GM12872 (cell line): ENCODE measurements around the gene BIN1.

Experiments used
- CTCF ChIP-seq: IDR thresholded peaks from 3 replicates; pipeline ENCODE4 v1.5.1; 2011; ENCODE audit warnings: low read depth, mild to moderate bottlenecking, low read length, moderate library complexity; ENCODE audit not compliant: insufficient read depth

The BIN1 gene

GRCh38 chr2:127065299-127065939 is 41.5 kb downstream of the BIN1 start:
- no peak for TF ChIP-seq CTCF

- TF ChIP-seq CTCF: no peak
Measured at GRCh38 chr2:127064642-127065250, 42.2 kb downstream of the BIN1 start.

DNA sequence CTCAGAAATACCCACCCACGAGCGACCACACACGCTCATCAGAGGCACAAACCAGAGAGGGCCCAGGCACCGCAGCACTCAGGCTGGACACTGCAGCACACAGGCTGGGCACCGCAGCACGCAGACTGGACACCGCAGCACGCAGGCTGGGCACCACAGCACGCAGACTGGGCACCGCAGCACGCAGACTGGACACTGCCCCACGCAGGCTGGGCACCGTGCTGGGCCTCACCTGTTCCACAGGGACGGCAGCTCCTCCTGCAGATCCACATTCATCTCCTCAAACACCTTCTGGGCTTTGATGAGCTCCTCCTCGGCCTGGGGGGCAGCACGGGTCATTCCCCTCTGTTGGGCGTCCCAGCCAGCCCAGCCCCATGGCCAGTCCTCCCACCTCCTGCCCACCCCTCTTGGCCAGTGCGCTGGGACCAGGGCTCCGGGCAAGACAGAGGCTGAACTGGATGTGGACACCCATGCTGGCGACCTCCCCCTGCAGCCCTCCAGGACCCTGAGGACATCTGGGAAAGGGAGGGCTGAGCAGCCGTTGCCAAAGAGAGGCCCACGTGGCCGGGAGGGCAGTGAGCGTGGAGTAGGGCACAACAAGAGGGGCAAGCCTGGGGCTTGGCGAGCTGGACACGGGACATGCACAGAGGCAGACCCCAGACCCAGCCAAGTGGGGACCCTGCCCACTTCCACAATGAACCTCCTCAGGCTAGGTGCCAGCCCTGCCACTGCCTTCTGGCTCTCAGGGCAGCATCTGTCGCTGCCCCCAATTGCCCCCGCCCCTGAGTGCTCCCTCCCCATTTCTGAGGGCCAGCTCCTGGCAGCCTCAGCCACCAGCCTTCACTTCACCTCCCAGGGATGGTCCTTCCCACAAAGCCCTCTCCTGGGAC is 43.0 kb downstream of the BIN1 start:
- no peak for TF ChIP-seq CTCF

DNA sequence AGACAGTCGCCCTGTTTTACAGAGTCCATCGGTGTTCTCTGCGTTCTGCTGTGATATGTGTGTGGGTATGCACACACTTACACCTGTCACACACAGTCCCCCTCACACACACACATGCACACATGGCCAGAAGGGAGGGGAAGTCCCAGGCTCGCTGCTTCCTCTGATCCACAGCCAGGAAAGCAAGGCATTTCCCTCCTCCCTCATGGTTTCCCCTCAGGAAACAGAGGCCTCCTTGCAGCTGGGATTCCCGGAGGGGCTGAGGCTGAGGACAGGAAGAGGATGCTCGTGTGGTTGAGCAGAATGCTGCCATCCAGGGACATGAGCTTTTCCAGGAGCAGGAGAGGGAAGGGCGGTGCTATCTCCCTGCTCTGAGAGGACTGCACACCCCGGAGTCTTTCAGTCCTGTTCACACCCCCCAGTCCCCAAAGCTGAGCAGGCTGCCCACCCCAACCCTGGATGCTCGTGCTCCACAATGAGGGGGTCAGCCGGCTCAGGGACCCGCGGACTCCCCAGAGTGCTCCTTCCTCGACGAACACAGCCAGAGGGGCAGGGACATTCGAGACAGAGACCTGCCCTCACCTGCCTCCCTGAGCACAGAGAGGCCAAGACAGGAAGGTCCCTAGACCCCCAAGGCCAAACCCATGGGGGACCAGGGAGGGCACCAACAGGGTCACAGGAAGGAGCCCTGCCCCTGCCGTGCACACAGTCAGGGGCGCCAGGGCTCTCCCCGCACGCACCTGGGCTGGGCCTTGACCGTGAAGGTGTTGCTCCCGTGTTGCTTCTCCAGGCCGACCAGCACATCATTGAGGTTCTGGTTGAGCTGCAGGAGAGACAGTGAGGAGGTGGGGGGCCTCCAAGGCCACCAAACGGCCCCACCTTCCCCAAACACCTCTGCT is 45.3 kb downstream of the BIN1 start:
- TF ChIP-seq CTCF: no peak

- TF ChIP-seq CTCF: no peak
Measured at GRCh38 chr2:127060264-127060945, 46.5 kb downstream of the BIN1 start.

DNA sequence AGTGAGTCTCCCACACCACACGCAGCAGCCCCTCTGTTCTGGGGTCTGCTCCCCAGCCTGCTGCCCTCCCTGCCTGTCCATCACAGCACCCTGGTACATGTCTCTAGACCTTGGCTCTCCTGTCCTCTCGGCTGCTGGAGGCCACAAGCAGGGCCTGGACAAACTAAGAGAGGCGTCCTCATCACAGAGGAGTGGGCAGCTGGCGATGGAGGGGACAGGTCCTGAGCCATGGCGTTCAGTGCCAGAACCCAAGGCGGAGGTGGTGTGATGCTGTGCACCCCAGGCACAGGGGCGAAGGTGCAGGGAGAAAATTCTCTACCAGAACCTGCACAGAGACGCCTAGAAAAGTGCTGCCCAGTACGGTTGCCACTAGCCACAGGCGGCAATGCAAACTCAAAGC is 47.4 kb downstream of the BIN1 start:
- no peak for TF ChIP-seq CTCF
